DOHH2 (cell line): ENCODE data around the gene ONECUT3.

Source experiments
- H3F3A ChIP-seq: fragments of 200-600 bp; sonication (generic), shearing (Covaris generic); 2 replicates; pipeline ENCODE4 v1.6.0; 2016; ENCODE audit warnings: antibody characterized with exemption, mild to moderate bottlenecking; ENCODE audit not compliant: control insufficient read depth, insufficient read depth
- H3K27ac ChIP-seq: fragments of 200-600 bp; sonication (generic); 2 replicates; pipeline ENCODE4 v1.5.1; 2014; ENCODE audit warnings: low read depth, mild to moderate bottlenecking, low read length, moderate library complexity
- H3K27me3 ChIP-seq: fragments of 200-600 bp; sonication (generic); 2 replicates; pipeline ENCODE4 v1.6.1; 2014; ENCODE audit warnings: mild to moderate bottlenecking, low read length, mixed read lengths; ENCODE audit not compliant: control insufficient read depth
- H3K36me3 ChIP-seq: fragments of 200-600 bp; sonication (generic); 2 replicates; pipeline ENCODE4 v1.6.1; 2014; ENCODE audit warnings: mild to moderate bottlenecking, low read length, moderate library complexity, mixed read lengths; ENCODE audit not compliant: control insufficient read depth
- H3K4me1 ChIP-seq: fragments of 200-600 bp; sonication (generic); 2 replicates; pipeline ENCODE4 v1.6.1; 2014; ENCODE audit warnings: mild to moderate bottlenecking, low read length, mixed read lengths; ENCODE audit not compliant: control insufficient read depth
- H3K4me2 ChIP-seq: fragments of 200-600 bp; sonication (generic); 2 replicates; pipeline ENCODE4 v1.6.0; 2014; ENCODE audit warnings: mild to moderate bottlenecking, low read length, moderate library complexity
- H3K4me3 ChIP-seq: fragments of 200-600 bp; sonication (generic); 2 replicates; pipeline ENCODE4 v1.5.1; 2014; ENCODE audit warnings: mild to moderate bottlenecking, low read length, mixed read lengths
- H3K79me2 ChIP-seq: fragments of 200-600 bp; sonication (generic); 2 replicates; pipeline ENCODE4 v1.6.1; 2014; ENCODE audit warnings: mild to moderate bottlenecking, low read length, mixed read lengths; ENCODE audit not compliant: control insufficient read depth
- H3K9me2 ChIP-seq: fragments of 200-600 bp; sonication (generic); replicated peaks from 2 replicates; pipeline ENCODE4 v1.6.1; 2014; ENCODE audit warnings: mild to moderate bottlenecking, low read length, mixed read lengths; ENCODE audit not compliant: control insufficient read depth
- H3K9me3 ChIP-seq: fragments of 200-600 bp; sonication (generic); 2 replicates; pipeline ENCODE4 v1.6.1; 2014; ENCODE audit warnings: antibody characterized with exemption, low read length, mixed read lengths; ENCODE audit not compliant: control insufficient read depth, insufficient read depth
- H4K20me1 ChIP-seq: fragments of 200-600 bp; sonication (generic); 2 replicates; pipeline ENCODE4 v1.6.0; 2014; ENCODE audit warnings: low read depth, mild to moderate bottlenecking, antibody characterized with exemption, low read length, moderate library complexity; ENCODE audit not compliant: control insufficient read depth, insufficient read depth
- CTCF ChIP-seq: fragments of 200-600 bp; sonication (generic); IDR thresholded peaks from one replicate; pipeline ENCODE4 v1.5.1; 2014; ENCODE audit warnings: antibody characterized with exemption, mild to moderate bottlenecking, low read depth, low read length; ENCODE audit not compliant: poor library complexity, severe bottlenecking
- EZH2phosphoT487 ChIP-seq: fragments of 200-600 bp; sonication (generic); IDR thresholded peaks from 2 replicates; pipeline ENCODE4 v1.6.1; 2017; ENCODE audit warnings: borderline replicate concordance, mild to moderate bottlenecking, antibody characterized with exemption, low read length, moderate library complexity, mixed read lengths

The ONECUT3 gene

GRCh38 chr19:1815605-1816529 lies 62.6 kb downstream of the ONECUT3 start:
- Histone ChIP-seq H4K20me1 (no peaks in the 10 kb centered on the region), H3K4me3 (no peak overlapping the region), H3K27me3 (no peaks in the 10 kb centered on the region), H3K9me2 (no peaks in the 10 kb centered on the region), H3K79me2 (no peaks in the 10 kb centered on the region), H3F3A (no peaks in the 10 kb centered on the region), H3K4me1 (peaks cover 21% of the 10 kb centered on the region), H3K9me3 (no peaks in the 10 kb centered on the region), H3K27ac (no peak overlapping the region), H3K36me3 (peaks cover 45% of the 10 kb centered on the region), H3K4me2 (no peak overlapping the region)
- no peak for TF ChIP-seq EZH2phosphoT487
- no peak for TF ChIP-seq CTCF

- no peak overlapping the region for H3K27ac ChIP-seq
These were observed 63.4 kb downstream of the ONECUT3 start for GRCh38 chr19:1816530-1817298.

GRCh38 chr19:1817553-1818179 lies 64.4 kb downstream of the ONECUT3 start:
- Histone ChIP-seq H4K20me1 (no peaks in the 10 kb centered on the region), H3K9me2 (no peaks in the 10 kb centered on the region), H3K27me3 (no peaks in the 10 kb centered on the region), H3K27ac (no peak overlapping the region), H3K4me1 (peaks cover 14% of the 10 kb centered on the region), H3K4me3 (no peak overlapping the region), H3K36me3 (peaks cover 59% of the 10 kb centered on the region), H3K4me2 (no peak overlapping the region), H3K79me2 (no peaks in the 10 kb centered on the region), H3F3A (no peaks in the 10 kb centered on the region), H3K9me3 (no peaks in the 10 kb centered on the region)
- TF ChIP-seq EZH2phosphoT487 (no peak), CTCF (no peak)

More at GRCh38 chr19:1816530-1817298, 63.4 kb downstream of the ONECUT3 start:
- H4K20me1 ChIP-seq, result no peaks in the 10 kb centered on the region
- no peaks in the 10 kb centered on the region for H3K9me3 ChIP-seq
- no peaks in the 10 kb centered on the region for H3K27me3 ChIP-seq
- no peak overlapping the region for H3K4me2 ChIP-seq
- H3K79me2 ChIP-seq, result no peaks in the 10 kb centered on the region
- TF ChIP-seq EZH2phosphoT487 (no peak), CTCF (no peak)
- no peak overlapping the region for H3K4me3 ChIP-seq
- H3K4me1 ChIP-seq, result peaks cover 17% of the 10 kb centered on the region
- no peaks in the 10 kb centered on the region for H3K9me2 ChIP-seq
- no peaks in the 10 kb centered on the region for H3F3A ChIP-seq
- H3K36me3 ChIP-seq, result peaks cover 51% of the 10 kb centered on the region
